GM04504 (cell line): ENCODE data around the gene C4B.
A peak's percentile ranks its signal among the peaks of the same experiment; 100 is the strongest.
"Not testable (repeated sequence)": the region's sequence is repeated elsewhere in the genome, so short reads cannot be mapped to it uniquely, and the experiment has no call there.

Experiments used
- DNase-seq: peaks from one replicate; pipeline ENCODE4 v3.0.0-alpha.2; 2012; ENCODE audit warnings: low read depth

The C4B gene

DNA sequence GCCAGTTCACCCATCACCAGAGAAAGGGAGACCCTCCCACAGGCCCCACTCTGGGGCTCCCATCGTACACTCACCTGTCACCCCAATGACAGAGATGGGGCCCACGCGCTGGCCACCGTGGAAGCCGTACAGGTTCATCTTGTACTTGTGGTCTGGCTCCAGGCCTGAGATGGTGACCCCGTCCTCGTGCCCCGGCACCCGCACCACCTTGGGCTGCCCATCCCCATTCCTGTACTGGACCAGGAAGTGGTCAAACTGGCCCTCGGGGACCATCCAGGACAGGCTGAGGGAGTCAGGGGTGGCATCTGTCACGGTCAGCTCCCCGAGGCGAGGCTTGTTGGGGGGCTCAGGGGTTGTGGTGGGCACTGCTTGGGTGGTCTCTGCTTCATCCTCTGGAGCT lies 38.7 kb downstream of the C4B start:
- DNase-seq = not testable (repeated sequence)

- not testable (repeated sequence) for DNase-seq
Observed at GRCh38 chr6:32055756-32056155, 41.2 kb downstream of the C4B start.

DNA sequence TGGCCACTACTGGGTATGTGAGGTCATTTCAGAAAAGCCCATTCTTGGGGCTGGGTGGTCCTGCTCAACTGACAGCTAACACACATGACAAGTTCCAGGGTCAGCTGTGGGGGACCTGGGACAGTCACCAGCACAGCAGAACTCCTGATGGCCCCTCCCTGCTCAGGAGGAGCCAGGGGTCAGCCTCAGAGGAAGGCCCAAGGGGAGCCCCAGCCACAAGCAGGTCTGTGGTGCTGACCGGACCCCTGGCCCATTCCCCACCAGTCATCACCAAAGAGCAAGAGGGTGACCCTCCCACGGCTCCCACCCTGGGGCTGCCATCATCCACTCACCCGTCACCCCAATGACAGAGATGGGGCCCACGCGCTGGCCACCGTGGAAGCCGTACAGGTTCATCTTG lies 41.7 kb downstream of the C4B start:
- DNase-seq = no peak

GRCh38 chr6:32057966-32058365 lies 43.4 kb downstream of the C4B start:
- DNase-seq = no peak

GRCh38 chr6:32058511-32058963 lies 43.9 kb downstream of the C4B start:
- DNase-seq = no peak

DNA sequence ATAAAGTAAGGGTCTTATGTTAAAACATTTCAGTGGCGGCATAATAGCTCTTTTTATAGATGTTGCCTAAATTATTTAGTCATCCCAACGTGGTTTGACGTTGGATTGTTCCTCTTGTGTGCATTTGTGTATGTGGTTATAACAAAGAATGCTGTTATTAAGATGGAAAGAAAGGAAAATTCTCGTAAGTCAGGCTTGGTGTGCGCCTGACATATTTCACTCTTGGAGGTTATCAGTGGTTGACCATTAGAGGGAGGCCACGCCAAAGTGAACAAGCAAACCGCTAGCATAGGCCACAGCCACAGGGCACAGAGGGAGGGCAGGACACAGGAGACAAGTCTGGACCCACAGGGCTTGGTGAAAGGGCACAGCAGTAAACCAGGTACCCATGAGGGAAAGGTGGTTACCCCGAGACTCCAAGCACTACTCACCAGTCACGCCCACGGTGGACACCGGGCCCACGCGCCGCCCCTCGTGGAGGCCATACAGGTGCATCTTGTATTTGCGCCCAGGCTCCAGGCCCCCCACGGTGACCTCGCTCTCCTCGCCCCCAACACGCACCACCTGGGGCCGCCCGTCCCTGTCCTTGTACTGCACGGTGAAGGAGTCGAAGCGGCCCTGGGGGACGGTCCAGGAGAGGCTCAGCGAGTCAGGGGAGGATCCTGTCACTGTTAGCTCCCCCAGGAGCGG lies 46.5 kb downstream of the C4B start:
- no peak for DNase-seq

- DNase-seq = no peak
Observed at GRCh38 chr6:32064706-32065105, 50.1 kb downstream of the C4B start.

GRCh38 chr6:32067521-32067920 lies 52.9 kb downstream of the C4B start:
- DNase-seq = not testable (repeated sequence)

- not testable (repeated sequence) for DNase-seq
Observed at GRCh38 chr6:32068315-32068714, 53.7 kb downstream of the C4B start.

GRCh38 chr6:32068867-32069266 lies 54.3 kb downstream of the C4B start:
- no peak for DNase-seq

- DNase-seq = no peak
Observed at GRCh38 chr6:32069460-32069859, 54.9 kb downstream of the C4B start.

- no peak for DNase-seq
Observed at GRCh38 chr6:32069878-32070515, 55.4 kb downstream of the C4B start.

DNA sequence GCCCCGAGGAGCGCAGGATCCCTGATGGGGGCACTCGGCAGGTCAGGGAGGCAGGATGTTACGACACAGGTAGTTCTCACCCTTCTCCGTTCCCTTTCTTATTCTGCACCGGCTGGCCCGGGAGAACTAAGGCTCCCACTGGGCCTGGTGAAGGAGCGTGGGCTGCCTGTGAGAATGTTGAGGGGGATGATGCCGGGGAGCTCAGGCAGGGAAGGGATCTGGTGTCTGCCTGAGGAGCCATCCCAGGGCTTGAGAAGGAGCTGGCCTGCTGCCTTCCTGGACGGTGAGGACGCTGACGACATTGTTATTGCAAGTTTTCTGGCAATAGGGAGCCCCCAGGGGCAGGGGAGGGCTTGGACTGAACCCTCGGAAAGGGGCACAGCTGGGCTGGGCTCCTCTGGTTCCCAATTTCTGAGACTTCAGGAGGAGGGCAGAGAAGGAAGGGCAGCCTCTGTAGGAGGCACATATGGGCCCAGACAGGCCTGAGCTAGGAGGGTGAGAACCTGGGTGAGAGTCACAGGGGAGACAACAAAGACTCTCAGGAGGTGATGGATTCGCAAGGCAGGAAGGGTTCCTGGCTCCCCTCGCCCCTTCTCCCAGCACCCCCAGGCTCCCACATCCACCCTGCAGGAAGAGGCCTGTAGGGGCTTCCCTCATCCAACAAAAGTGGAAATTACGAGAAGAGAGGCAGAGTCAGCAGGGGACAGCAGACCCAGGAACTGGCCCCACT lies 56.4 kb downstream of the C4B start:
- no peak for DNase-seq

DNA sequence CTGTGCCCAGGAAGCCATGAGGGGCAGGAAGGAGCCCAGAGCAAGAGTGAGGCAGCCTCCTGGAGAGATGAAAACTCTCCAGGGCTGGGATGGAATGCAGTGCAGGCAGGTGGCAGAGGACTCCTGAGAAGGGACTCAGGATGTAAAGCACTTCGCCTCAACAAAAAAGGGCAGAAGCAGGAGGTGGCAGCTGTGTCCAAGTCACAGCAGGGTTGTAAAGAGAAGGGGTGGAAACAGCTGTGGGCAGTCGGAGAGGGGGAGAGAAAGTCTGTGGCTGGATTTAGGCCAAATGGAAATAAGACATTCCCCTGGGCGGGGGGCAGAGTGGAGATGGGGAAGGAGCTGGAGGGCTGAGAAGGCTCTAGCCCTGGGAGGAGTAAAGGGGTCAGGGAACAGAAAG lies 58.5 kb downstream of the C4B start:
- no peak for DNase-seq

GRCh38 chr6:32073613-32074012 lies 59.0 kb downstream of the C4B start:
- no peak for DNase-seq

DNA sequence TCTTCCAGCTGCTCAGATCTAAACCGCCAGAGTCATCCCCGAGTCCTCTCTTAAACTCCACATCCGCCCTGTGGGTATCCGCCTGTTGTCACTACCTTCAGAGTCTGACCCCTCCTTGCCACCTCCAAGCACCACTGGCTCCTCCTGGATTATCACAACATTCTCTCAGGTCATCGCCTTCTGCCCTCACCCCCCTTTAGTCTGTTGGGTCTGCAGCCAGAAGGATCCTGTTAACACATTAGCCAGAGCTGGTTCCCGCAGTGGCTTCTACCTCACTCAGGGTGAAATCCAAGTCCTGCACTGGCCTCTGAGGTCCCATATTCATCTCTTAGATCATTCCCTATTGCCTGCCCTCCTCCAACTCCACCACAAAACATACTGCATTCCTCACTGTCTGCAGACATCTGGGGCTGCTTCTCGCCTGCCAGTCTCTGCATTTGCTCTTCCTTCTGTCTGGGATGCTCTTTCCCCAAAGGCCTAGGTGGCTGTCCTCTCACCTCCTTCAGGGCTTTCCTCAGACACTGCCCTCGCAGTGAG lies 60.5 kb downstream of the C4B start:
- no peak for DNase-seq

DNA sequence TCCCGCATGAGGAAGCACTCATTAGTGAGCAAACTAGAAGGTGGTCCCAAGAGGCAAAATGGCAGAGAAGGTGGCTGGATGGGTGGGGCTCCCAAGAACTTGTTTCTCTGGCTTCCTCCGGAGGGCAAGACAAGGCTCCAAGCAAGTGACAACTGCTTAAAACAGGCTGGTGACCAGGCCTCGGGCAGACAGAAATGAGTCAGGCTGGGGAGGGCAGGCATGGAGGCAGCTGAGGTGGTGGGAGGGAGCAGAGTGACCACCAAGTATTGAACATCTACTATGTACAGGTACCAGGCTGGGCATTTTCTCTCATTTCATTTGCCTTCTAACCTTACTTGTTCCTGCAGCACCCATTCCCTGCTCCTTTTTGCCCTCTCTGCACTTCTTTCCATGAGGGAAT lies 61.2 kb downstream of the C4B start:
- DNase-seq = no peak

DNA sequence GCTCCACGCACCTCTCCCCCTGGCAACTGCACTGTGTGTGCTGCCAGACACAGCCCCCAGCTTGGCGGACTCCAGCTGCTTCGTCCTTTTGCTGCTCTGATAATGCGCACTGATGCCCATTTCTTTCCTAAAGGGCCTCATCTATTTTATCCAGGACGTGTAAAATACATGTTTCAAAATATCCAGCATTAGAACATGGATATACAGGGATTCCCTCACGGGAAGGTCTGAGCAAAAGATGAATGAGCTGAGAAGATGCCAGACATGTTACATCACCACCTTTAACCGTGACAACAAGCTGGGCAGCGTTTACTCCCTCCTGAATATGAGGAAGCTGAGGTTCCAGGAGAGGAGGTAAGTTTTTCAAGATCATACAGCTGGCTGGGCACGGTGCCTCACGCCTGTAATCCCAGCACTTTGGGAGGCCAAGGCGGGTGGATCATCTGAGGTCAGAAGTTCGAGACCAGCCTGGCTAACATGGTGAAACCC lies 61.8 kb downstream of the C4B start:
- peak; percentile 83 for DNase-seq

DNA sequence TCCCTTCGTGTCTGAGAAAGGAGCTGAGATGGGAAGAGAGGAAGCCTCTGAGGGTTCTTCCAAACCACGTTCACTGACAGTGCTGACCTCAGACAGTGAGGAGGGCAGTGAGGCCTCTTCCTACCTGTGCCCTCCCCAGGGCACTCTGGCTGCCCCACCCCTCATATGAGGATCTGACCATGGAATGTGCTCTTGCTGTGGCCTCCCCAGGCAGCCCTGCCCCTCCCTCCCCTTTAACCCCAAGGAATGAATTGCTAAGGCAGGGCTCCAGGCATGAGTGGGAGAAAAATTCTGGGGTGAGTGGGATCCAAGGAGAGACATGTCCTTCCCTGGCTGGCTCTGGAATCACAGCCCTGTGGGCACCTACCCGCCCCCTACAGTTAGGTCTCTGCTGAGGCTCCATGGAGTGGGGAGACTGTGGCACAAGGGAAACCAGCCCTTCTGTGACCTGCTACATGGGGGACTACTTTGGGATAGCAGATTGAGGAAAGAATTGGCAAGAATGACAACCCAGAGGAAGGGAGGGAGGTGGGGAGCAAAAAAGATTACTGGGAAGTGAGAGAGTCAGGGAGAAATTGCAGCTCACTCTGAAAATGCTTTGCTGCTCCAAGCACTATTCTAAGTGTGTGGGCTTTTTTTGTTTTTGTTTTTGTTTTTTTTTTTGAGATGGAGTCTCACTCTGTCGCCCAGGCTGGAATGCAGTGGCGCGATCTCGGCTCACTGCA lies 65.1 kb downstream of the C4B start:
- DNase-seq = no peak

DNA sequence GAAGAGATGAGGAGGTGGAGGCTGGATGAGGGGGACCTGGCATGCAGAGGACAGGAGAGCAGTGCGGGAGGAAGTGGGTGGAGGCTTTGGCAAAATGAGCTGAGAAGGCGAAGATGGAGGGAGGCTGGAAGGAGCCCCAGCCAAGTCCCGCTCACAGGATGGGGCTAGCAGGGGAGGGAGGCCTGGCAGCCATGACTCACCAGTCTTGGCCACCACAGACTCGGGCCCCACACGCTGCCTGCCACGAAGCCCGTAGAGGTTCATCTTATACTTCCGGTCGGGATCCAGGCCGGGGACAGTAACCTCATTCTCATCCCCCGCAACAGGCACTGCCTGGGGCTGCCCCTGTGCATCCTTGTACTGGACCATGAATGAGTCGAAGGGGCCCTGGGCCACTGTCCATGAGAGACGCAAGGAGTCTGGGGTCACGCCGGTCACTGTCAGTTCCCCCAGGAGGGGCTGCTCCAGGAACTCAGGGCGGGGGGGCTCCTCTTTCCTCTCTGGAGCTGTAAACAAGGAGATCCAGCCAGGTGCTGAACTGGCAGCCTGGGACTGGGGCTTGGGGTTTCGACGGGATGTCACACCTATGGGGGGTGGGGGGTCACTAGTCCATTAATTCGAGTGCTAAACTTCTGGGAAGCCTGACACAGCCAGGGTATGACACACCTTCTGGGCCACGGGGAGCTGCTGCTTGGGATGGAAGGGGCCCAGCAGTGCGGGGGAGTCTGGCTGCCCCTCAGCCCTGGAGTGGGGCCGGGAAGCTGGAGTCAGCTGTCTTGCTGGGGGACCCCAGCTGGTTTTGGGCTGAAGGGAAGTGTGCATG lies 66.8 kb downstream of the C4B start:
- peak; percentile 86 for DNase-seq

DNA sequence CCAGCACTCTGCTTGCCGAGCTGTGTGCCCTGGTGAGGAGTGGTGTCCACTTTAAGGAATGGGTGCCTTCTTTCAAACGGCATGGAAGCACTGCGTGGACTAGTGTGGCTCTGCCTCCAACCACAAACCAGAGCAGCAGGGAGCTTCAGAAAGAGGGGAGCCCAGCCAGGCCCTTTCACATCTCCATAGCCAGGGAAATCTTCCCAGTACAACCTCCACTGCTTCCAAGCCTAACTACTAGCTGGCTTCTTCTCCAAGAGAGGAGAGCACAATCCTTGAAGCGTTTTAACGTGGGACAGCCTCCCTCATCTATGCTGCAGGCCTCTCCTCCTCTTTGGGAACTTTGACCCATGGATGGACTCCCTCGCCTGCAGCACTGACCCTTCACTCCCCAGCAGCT lies 67.9 kb downstream of the C4B start:
- no peak for DNase-seq
